IPS-18a (cell line): ENCODE data around the gene CDCP1.
"Not testable (repeated sequence)": the region's sequence is repeated elsewhere in the genome, so short reads cannot be mapped to it uniquely, and the experiment has no call there.

ENCODE experiments used
- H3K27ac ChIP-seq: one replicate; pipeline ENCODE4 v1.5.1; 2013; ENCODE audit warnings: low read length
- H3K27me3 ChIP-seq: one replicate; pipeline ENCODE4 v1.6.1; 2013; ENCODE audit warnings: mild to moderate bottlenecking, low read length; ENCODE audit not compliant: control insufficient read depth, insufficient read depth
- H3K36me3 ChIP-seq: one replicate; pipeline ENCODE4 v1.6.1; 2013; ENCODE audit warnings: low read depth, low read length; ENCODE audit not compliant: control insufficient read depth
- H3K4me1 ChIP-seq: one replicate; pipeline ENCODE4 v1.6.1; 2013; ENCODE audit warnings: low read depth, low read length; ENCODE audit not compliant: control insufficient read depth
- H3K4me3 ChIP-seq: one replicate; pipeline ENCODE4 v1.5.1; 2013; ENCODE audit warnings: low read length
- H3K9ac ChIP-seq: one replicate; pipeline ENCODE4 v1.6.1; 2013; ENCODE audit warnings: mild to moderate bottlenecking, low read length, moderate library complexity
- H3K9me3 ChIP-seq: one replicate; pipeline ENCODE4 v1.6.1; 2013; ENCODE audit warnings: low read depth, low read length; ENCODE audit not compliant: control insufficient read depth

Gene CDCP1

GRCh38 chr3:45088543-45089358 lies 57.4 kb downstream of the CDCP1 start:
- H3K9me3 ChIP-seq = no peaks in the 10 kb centered on the region
- peaks cover 14% of the 10 kb centered on the region for H3K36me3 ChIP-seq
- H3K27me3 ChIP-seq = no peaks in the 10 kb centered on the region
- no peak overlapping the region for H3K4me3 ChIP-seq
- H3K4me1 ChIP-seq = no peaks in the 10 kb centered on the region
- no peak overlapping the region for H3K9ac ChIP-seq
- H3K27ac ChIP-seq = no peak overlapping the region

- H3K4me1 ChIP-seq = no peaks in the 10 kb centered on the region
- H3K36me3 ChIP-seq = peaks cover 12% of the 10 kb centered on the region
- no peak overlapping the region for H3K27ac ChIP-seq
- H3K9me3 ChIP-seq = no peaks in the 10 kb centered on the region
- no peak overlapping the region for H3K9ac ChIP-seq
- no peaks in the 10 kb centered on the region for H3K27me3 ChIP-seq
- H3K4me3 ChIP-seq = no peak overlapping the region
Measured at GRCh38 chr3:45087155-45087554, 59.0 kb downstream of the CDCP1 start.

- Histone ChIP-seq H3K9me3 (no peaks in the 10 kb centered on the region), H3K9ac (no peak overlapping the region), H3K4me1 (no peaks in the 10 kb centered on the region), H3K27me3 (no peaks in the 10 kb centered on the region), H3K4me3 (no peak overlapping the region), H3K36me3 (peaks cover 5% of the 10 kb centered on the region), H3K27ac (no peak overlapping the region)
Measured at GRCh38 chr3:45084820-45085816, 61.1 kb downstream of the CDCP1 start.

DNA sequence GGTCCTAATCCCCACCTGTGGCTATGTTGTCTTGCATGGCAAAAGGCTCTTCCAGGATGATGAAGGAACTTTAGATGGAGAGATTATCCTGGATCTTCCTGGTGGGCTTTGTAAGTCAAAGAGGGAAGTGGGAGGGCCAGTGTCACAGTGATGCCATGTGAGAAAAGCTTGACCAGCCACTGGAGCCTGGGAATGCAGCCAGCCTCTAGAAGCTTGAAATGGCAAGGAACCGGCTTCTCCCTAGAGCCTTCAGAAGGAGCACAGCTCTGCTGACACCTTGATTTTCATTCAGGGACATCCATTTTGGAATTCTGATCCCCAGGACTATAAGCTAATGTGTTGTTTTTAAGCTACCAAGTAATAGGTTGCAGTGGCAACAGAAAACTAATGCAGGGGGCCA lies 61.8 kb downstream of the CDCP1 start:
- Histone ChIP-seq H3K9ac (no peak overlapping the region), H3K27ac (no peak overlapping the region), H3K4me3 (no peak overlapping the region), H3K4me1 (no peaks in the 10 kb centered on the region), H3K36me3 (peaks cover 5% of the 10 kb centered on the region), H3K27me3 (no peaks in the 10 kb centered on the region), H3K9me3 (no peaks in the 10 kb centered on the region)

GRCh38 chr3:45083023-45083422 lies 63.2 kb downstream of the CDCP1 start:
- H3K27me3 ChIP-seq = no peaks in the 10 kb centered on the region
- H3K27ac ChIP-seq = no peak overlapping the region
- H3K36me3 ChIP-seq = peaks cover 5% of the 10 kb centered on the region
- no peak overlapping the region for H3K4me3 ChIP-seq
- H3K4me1 ChIP-seq = no peaks in the 10 kb centered on the region
- no peaks in the 10 kb centered on the region for H3K9me3 ChIP-seq
- no peak overlapping the region for H3K9ac ChIP-seq

GRCh38 chr3:45082142-45082538 lies 64.0 kb downstream of the CDCP1 start:
- Histone ChIP-seq H3K9ac (no peak overlapping the region), H3K27ac (no peak overlapping the region), H3K36me3 (peaks cover 5% of the 10 kb centered on the region)

GRCh38 chr3:45081506-45082141 lies 64.6 kb downstream of the CDCP1 start:
- H3K4me1 ChIP-seq = no peaks in the 10 kb centered on the region
- H3K27ac ChIP-seq = no peak overlapping the region
- no peak overlapping the region for H3K4me3 ChIP-seq
- H3K9me3 ChIP-seq = no peaks in the 10 kb centered on the region
- peaks cover 5% of the 10 kb centered on the region for H3K36me3 ChIP-seq
- no peaks in the 10 kb centered on the region for H3K27me3 ChIP-seq
- H3K9ac ChIP-seq = no peak overlapping the region

More at GRCh38 chr3:45082142-45082538, 64.0 kb downstream of the CDCP1 start:
- Histone ChIP-seq H3K9me3 (no peaks in the 10 kb centered on the region), H3K27me3 (no peaks in the 10 kb centered on the region), H3K4me1 (no peaks in the 10 kb centered on the region), H3K4me3 (no peak overlapping the region)

GRCh38 chr3:45080824-45081223 lies 65.4 kb downstream of the CDCP1 start:
- Histone ChIP-seq H3K9ac (no peak overlapping the region), H3K27ac (no peak overlapping the region), H3K27me3 (no peaks in the 10 kb centered on the region), H3K4me1 (no peaks in the 10 kb centered on the region), H3K36me3 (peaks cover 5% of the 10 kb centered on the region), H3K9me3 (no peaks in the 10 kb centered on the region), H3K4me3 (no peak overlapping the region)

DNA sequence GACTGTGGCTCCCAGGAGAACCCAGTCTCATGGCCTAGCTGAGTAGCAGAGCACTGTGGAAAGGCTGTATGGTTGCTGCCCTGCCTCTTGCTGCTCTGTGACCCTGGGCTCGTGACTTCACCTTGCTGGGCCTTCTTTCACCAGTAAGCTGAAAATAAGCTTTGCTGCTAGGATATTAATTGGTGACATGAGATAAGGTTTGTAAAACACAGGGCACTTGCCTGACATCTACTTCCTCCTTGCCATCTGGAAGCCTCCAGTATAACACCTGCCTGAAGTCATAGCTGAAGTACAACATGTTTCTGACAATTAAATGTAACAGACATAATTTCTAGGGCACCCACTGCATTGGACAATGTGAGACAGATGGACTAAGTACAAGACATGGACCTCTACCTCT lies 66.5 kb downstream of the CDCP1 start:
- Histone ChIP-seq H3K9me3 (no peaks in the 10 kb centered on the region), H3K4me3 (no peak overlapping the region), H3K4me1 (no peaks in the 10 kb centered on the region), H3K36me3 (no peaks in the 10 kb centered on the region), H3K27ac (no peak overlapping the region), H3K27me3 (no peaks in the 10 kb centered on the region), H3K9ac (no peak overlapping the region)

- no peaks in the 10 kb centered on the region for H3K9me3 ChIP-seq
- no peaks in the 10 kb centered on the region for H3K36me3 ChIP-seq
- no peaks in the 10 kb centered on the region for H3K4me1 ChIP-seq
- no peak overlapping the region for H3K27ac ChIP-seq
- H3K27me3 ChIP-seq = no peaks in the 10 kb centered on the region
- no peak overlapping the region for H3K4me3 ChIP-seq
- no peak overlapping the region for H3K9ac ChIP-seq
Measured at GRCh38 chr3:45078910-45079522, 67.2 kb downstream of the CDCP1 start.

DNA sequence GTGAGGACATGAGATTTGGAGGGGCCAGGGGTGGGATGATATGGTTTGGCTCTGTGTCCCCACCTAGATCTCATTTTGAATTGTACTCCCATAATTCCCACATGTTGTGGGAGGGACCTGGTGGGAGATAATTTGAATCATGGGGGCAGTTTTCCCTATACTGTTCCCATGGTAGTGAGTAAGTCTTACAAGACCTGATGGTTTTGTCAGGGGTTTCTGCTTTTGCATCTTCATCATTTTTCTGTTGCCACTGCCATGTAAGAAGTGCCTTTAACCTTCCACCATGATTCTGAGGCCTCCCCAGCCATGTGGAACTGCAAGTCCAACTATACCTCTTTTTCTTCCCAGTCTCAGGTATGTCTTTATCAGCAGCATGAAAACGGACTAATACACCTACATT lies 67.9 kb downstream of the CDCP1 start:
- H3K4me3 ChIP-seq, H3K9ac ChIP-seq, H3K4me1 ChIP-seq: not testable (repeated sequence)

More for the DNA sequence above, 67.9 kb downstream of the CDCP1 start:
- not testable (repeated sequence) for H3K36me3 ChIP-seq, H3K27ac ChIP-seq, H3K27me3 ChIP-seq, H3K9me3 ChIP-seq
